KOPT-K1 (cell line): ENCODE results near the gene SAMD14.

Experiments
- H3K27ac ChIP-seq: fragments of 200-600 bp; sonication (generic); 2 replicates; pipeline ENCODE4 v1.5.1; 2016; ENCODE audit warnings: antibody characterized with exemption, mild to moderate bottlenecking, low read depth, low read length; ENCODE audit not compliant: poor library complexity, severe bottlenecking
- H3K36me3 ChIP-seq: fragments of 200-600 bp; sonication (generic); 2 replicates; pipeline ENCODE4 v1.5.1; 2017; ENCODE audit warnings: antibody characterized with exemption, mild to moderate bottlenecking, low read length, moderate library complexity; ENCODE audit not compliant: insufficient read depth
- H3K9me3 ChIP-seq: fragments of 200-600 bp; sonication (generic); 2 replicates; pipeline ENCODE4 v1.5.1; 2017; ENCODE audit warnings: antibody characterized with exemption, low read length, mild to moderate bottlenecking; ENCODE audit not compliant: insufficient read depth, poor library complexity, severe bottlenecking

The SAMD14 gene

GRCh38 chr17:50169121-50169764, 39.3 kb upstream of the SAMD14 start:
- Histone ChIP-seq H3K27ac (no peak overlapping the region), H3K36me3 (no peaks in the 10 kb centered on the region), H3K9me3 (no peaks in the 10 kb centered on the region)

GRCh38 chr17:50168319-50168718, 38.4 kb upstream of the SAMD14 start:
- H3K27ac ChIP-seq = no peak overlapping the region
- H3K9me3 ChIP-seq = no peaks in the 10 kb centered on the region

GRCh38 chr17:50167371-50167770, 37.4 kb upstream of the SAMD14 start:
- H3K27ac ChIP-seq = no peak overlapping the region
- no peaks in the 10 kb centered on the region for H3K36me3 ChIP-seq
- H3K9me3 ChIP-seq = no peaks in the 10 kb centered on the region

More at GRCh38 chr17:50168319-50168718, 38.4 kb upstream of the SAMD14 start:
- no peaks in the 10 kb centered on the region for H3K36me3 ChIP-seq

- no peaks in the 10 kb centered on the region for H3K36me3 ChIP-seq
Observed at GRCh38 chr17:50166518-50167181, 36.7 kb upstream of the SAMD14 start.

GRCh38 chr17:50165867-50166517, 36.0 kb upstream of the SAMD14 start, which contains the start of gene SGCA:
Gene SGCA (plus strand): TSS chr17:50166005. CDS start chr17:50166041, 36 bp downstream.
- Histone ChIP-seq H3K9me3 (no peaks in the 10 kb centered on the region), H3K27ac (no peak within 1 kb of the TSS), H3K36me3 (no peaks in the 10 kb centered on the region)

More at GRCh38 chr17:50166518-50167181, 36.7 kb upstream of the SAMD14 start:
- Histone ChIP-seq H3K27ac (no peak overlapping the region), H3K9me3 (no peaks in the 10 kb centered on the region)

GRCh38 chr17:50165466-50165865, 35.5 kb upstream of the SAMD14 start:
- Histone ChIP-seq H3K9me3 (no peaks in the 10 kb centered on the region), H3K36me3 (no peaks in the 10 kb centered on the region), H3K27ac (no peak overlapping the region)

GRCh38 chr17:50165066-50165465, 35.1 kb upstream of the SAMD14 start:
- no peaks in the 10 kb centered on the region for H3K9me3 ChIP-seq
- no peaks in the 10 kb centered on the region for H3K36me3 ChIP-seq
- H3K27ac ChIP-seq = no peak overlapping the region

GRCh38 chr17:50164697-50164988, 34.7 kb upstream of the SAMD14 start:
- H3K9me3 ChIP-seq = no peaks in the 10 kb centered on the region
- no peak overlapping the region for H3K27ac ChIP-seq
- no peaks in the 10 kb centered on the region for H3K36me3 ChIP-seq

GRCh38 chr17:50163843-50164696, 34.1 kb upstream of the SAMD14 start:
- no peak overlapping the region for H3K27ac ChIP-seq
- no peaks in the 10 kb centered on the region for H3K36me3 ChIP-seq
- no peaks in the 10 kb centered on the region for H3K9me3 ChIP-seq

GRCh38 chr17:50162466-50163254, 32.7 kb upstream of the SAMD14 start:
- Histone ChIP-seq H3K9me3 (no peaks in the 10 kb centered on the region), H3K36me3 (no peaks in the 10 kb centered on the region), H3K27ac (no peak overlapping the region)

GRCh38 chr17:50161911-50162288, 31.9 kb upstream of the SAMD14 start:
- Histone ChIP-seq H3K9me3 (no peaks in the 10 kb centered on the region), H3K27ac (no peak overlapping the region), H3K36me3 (no peaks in the 10 kb centered on the region)

GRCh38 chr17:50161023-50161910, 31.3 kb upstream of the SAMD14 start:
- peak overlapping the region; percentile 38 for H3K27ac ChIP-seq
- no peaks in the 10 kb centered on the region for H3K9me3 ChIP-seq
- H3K36me3 ChIP-seq = no peaks in the 10 kb centered on the region

GRCh38 chr17:50157891-50158290, 27.9 kb upstream of the SAMD14 start:
- Histone ChIP-seq H3K36me3 (no peaks in the 10 kb centered on the region), H3K27ac (no peak overlapping the region), H3K9me3 (no peaks in the 10 kb centered on the region)
